GM23338 (cell line): ENCODE measurements around the gene LSM5. TPM values are rescaled to one million over a fixed set of nuclear protein-coding genes. Genes with fewer than 3 reads are reported as not detected.

Source experiments
- STAT1 ChIP-seq: IDR thresholded peaks from one replicate; pipeline ENCODE4 v1.6.1; 2016; ENCODE audit warnings: antibody characterized with exemption; ENCODE audit not compliant: unreplicated experiment
- ZNF462 ChIP-seq: fragments of 250-450 bp; sonication (Bioruptor Pico); IDR thresholded peaks from 2 replicates; pipeline ENCODE4 v1.5.0; 2020; ENCODE audit warnings: mild to moderate bottlenecking, moderate library complexity
- polyA plus RNA-seq: library from polyadenylated mRNA; unstranded; fragments of >200 nt; fragmentation: Nextera tagmentation; extraction: Ambion mirVana; gene quantifications from 2 replicates; pipeline ENCODE4 v1.2.1, GENCODE V29; 2016
- total RNA-seq: library from RNA; depleted of rRNA; stranded (reverse); fragments of >200 nt; shearing (Covaris generic); gene quantifications from 2 replicates; pipeline ENCODE4 v1.2.3, GENCODE V29; 2014; rRNA removed

The LSM5 gene
- total and polyA plus RNA-seq, 2 experiments from 2014 or later, result 56.6 to 469 TPM

- TF ChIP-seq ZNF462 (CRISPR knock-in tag) (no peak), STAT1 (no peak)
Observed at GRCh38 chr7:32436146-32436928, 53.8 kb downstream of the LSM5 start (continued).

Other genes with a start within 250 kb of the LSM5 start
- gene AVL9, start 5.1 kb upstream of the LSM5 start, total RNA-seq, result 33.8 and 35.0 TPM in 2 replicates
- gene AVL9, start 5.1 kb upstream of the LSM5 start, polyA plus RNA-seq, result 13.1 and 14.3 TPM in 2 replicates